GM12878 (cell line): ENCODE data around the gene B3GALNT1. TPM values are rescaled to one million over a fixed set of nuclear protein-coding genes. Genes with fewer than 3 reads are reported as not detected.

Experiments
- ATAC-seq: fragments of 200-7000 bp; cut with Tn5 transposase; 3 replicates; pipeline ENCODE4 v1.9.1; 2020; ENCODE audit warnings: mild to moderate bottlenecking, moderate library complexity
- BruUV-seq: library from RNA; stranded (reverse); fragments of 400-500 nt; replicated peaks from 2 replicates; lab custom pipeline; 2021; lab: Mats Ljungman, UMichigan
- CTCF ChIA-PET: fragments of 300-600 bp; sonication (Branson Sonifier 250); formaldehyde crosslinking; extraction: SDS; loops from one replicate; lab custom pipeline; 2021; ENCODE audit warnings: inconsistent platforms; lab: Yijun Ruan, JAX
- POLR2A ChIA-PET: fragments of 350-600 bp; formaldehyde crosslinking; extraction: SDS; loops from one replicate; lab custom pipeline; 2021; ENCODE audit warnings: inconsistent platforms; lab: Charles Lee
- RAD21 ChIA-PET: fragments of 300-600 bp; sonication (Branson Sonifier 250); formaldehyde crosslinking; loops from one replicate; lab custom pipeline; 2023; ENCODE audit warnings: antibody characterized with exemption; ENCODE audit not compliant: unreplicated experiment; lab: Charles Lee
- SMC1A ChIA-PET: fragments of 300-600 bp; sonication (Branson Sonifier 250); formaldehyde crosslinking; loops from one replicate; lab custom pipeline; 2023; ENCODE audit not compliant: unreplicated experiment, uncharacterized antibody; lab: Charles Lee
- DNase-seq: peaks from one replicate; pipeline ENCODE4 v3.0.0-alpha.2; 2011; ENCODE audit warnings: low read depth, low spot score
- FAIRE-seq: peaks from 3 replicates; lab custom pipeline; 2011; peaks lifted over from hg19 to GRCh38; lab: Jason Lieb, UNC
- H2AFZ ChIP-seq: 2 replicates; pipeline ENCODE4 v1.6.0; 2011; ENCODE audit warnings: low read depth, low read length, control low read depth; ENCODE audit not compliant: control insufficient read depth
- H3K27ac ChIP-seq: 2 replicates; pipeline ENCODE4 v1.5.1; 2011; ENCODE audit warnings: control low read depth; ENCODE audit not compliant: control insufficient read depth, insufficient read depth
- H3K27me3 ChIP-seq, 2 experiments: replicated peaks in 1 of 2; 2 replicates each; pipeline versions ENCODE4 v1.6.0 to v1.6.1; 2011; ENCODE audit warnings: low read length in 1 of 2; ENCODE audit not compliant: control insufficient read depth in 2 of 2, insufficient read depth in 2 of 2
- H3K36me3 ChIP-seq, 2 experiments: 2 replicates each; pipeline ENCODE4 v1.5.1; 2011; ENCODE audit warnings: low read length in 1 of 2; ENCODE audit not compliant: control insufficient read depth in 2 of 2, insufficient read depth in 2 of 2
- H3K4me1 ChIP-seq: 2 replicates; pipeline ENCODE4 v1.6.1; 2011; ENCODE audit warnings: mild to moderate bottlenecking, low read length, moderate library complexity, mixed read lengths; ENCODE audit not compliant: control insufficient read depth, insufficient read depth
- H3K4me2 ChIP-seq: 2 replicates; pipeline ENCODE4 v1.6.0; 2011; ENCODE audit warnings: control low read depth; ENCODE audit not compliant: control insufficient read depth, insufficient read depth
- H3K4me3 ChIP-seq: fragments of 200-600 bp; sonication (generic); 2 replicates; pipeline ENCODE4 v1.5.1; 2016
- H3K79me2 ChIP-seq: 2 replicates; pipeline ENCODE4 v1.6.0; 2011; ENCODE audit warnings: low read length; ENCODE audit not compliant: control insufficient read depth, insufficient read depth
- H3K9ac ChIP-seq: 2 replicates; pipeline ENCODE4 v1.8.0; 2011; ENCODE audit warnings: low read length, control low read depth, mixed read lengths; ENCODE audit not compliant: control insufficient read depth, insufficient read depth
- H3K9me3 ChIP-seq: replicated peaks from 3 replicates; pipeline ENCODE4 v1.5.1; 2011; ENCODE audit warnings: mild to moderate bottlenecking, low read length; ENCODE audit not compliant: control insufficient read depth, insufficient read depth
- H4K20me1 ChIP-seq: 2 replicates; pipeline ENCODE4 v1.6.0; 2011; ENCODE audit not compliant: control insufficient read depth, insufficient read depth
- POU2F2 ChIP-seq: IDR thresholded peaks from 3 replicates; pipeline ENCODE4 v1.6.1; 2011; ENCODE audit warnings: low read depth, mild to moderate bottlenecking, low read length, borderline replicate concordance
- WGBS: methylation state at CpG from one replicate; pipeline ENCODE4 v1.1.6; 2016; ENCODE audit warnings: low lambda C conversion rate; ENCODE audit not compliant: insufficient replicate concordance, insufficient coverage; ENCODE audit errors: missing lambda C conversion rate; 5-methylcytosine and 5-hydroxymethylcytosine counted together
- in situ Hi-C: fragments of 300-500 bp; cut with MboI; formaldehyde crosslinking; loops from 9 replicates; pipeline ENCODE4 v1.14.3; 2018; ENCODE audit warnings: mixed read lengths
- intact Hi-C: fragments of 100-400 bp; cut with micrococcal nuclease; formaldehyde crosslinking; loops from one replicate; pipeline ENCODE4 v1.14.2; 2022; ENCODE audit not compliant: unreplicated experiment
- polyA plus RNA-seq, 11 experiments: library from polyadenylated mRNA; depleted of rRNA in 4 of 11; unstranded in 6 of 11; stranded (reverse) in 5 of 11; fragments of >200 nt; fragmentation: Nextera tagmentation in 4 of 11; fragmentation: Illumina TruSeq in 1 of 11; extraction: Ambion mirVana in 4 of 11; extraction: Trizol in 1 of 11; gene quantifications; 1 replicate in 1 of 11; 2 replicates in 10 of 11; pipeline versions ENCODE4 v1.2.1 to v1.2.3, GENCODE V29; 2011 to 2016; ENCODE audit warnings: inconsistent platforms in 2 of 11, missing spikeins in 2 of 11, low read depth in 1 of 11
- total RNA-seq, 4 experiments: library from RNA; depleted of rRNA in 3 of 4; stranded (reverse); fragments of >200 nt in 3 of 4; fragmentation: Illumina TruSeq in 1 of 4; extraction: Trizol in 1 of 4; gene quantifications; 2 replicates each; pipeline versions ENCODE4 v1.2.1 to v1.2.3, GENCODE V29; 2013 to 2021
- TF ChIP-seq, protein P1 (sequence below): fragments of 450-650 bp; IDR thresholded peaks from 2 replicates; pipeline ENCODE4 v1.6.1; 2016; ENCODE audit warnings: mild to moderate bottlenecking, moderate library complexity, borderline replicate concordance

Gene B3GALNT1
- total and polyA plus RNA-seq, 10 of the 15 experiments (the other 5 are each of a cell fraction or from before 2014, with no cell fraction given): 0.04 to 0.95 (median 0.18) TPM; not detected in 3

DNA sequence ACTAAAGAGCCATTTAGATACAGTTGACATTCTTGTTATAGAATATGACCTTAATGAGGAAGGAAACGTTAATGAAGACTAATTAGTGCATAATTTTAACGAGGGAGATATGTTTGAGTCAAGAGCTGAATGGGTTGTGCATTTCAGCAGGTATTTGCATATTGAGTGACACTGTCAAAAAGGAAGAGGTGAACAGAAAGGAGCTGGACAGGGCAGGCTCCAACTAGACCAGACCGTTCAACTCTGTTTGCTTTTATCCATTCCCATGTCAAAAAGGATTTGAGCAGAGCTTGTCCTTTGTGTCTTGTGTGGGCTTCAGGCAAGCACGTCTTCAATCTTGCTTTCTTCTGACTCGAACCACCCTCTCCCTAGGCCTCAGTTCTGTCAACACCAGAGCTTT is 40.7 kb downstream of the B3GALNT1 start:
- DNase-seq (no peak), FAIRE-seq (no peak)
- POLR2A ChIA-PET: no interaction called here
- Histone ChIP-seq H3K79me2 (no peaks in the 10 kb centered on the region), H3K9ac (no peak overlapping the region), H3K36me3 (no peaks in the 10 kb centered on the region), H3K4me3 (no peak overlapping the region), H3K27me3 (no peaks in the 10 kb centered on the region), H4K20me1 (no peaks in the 10 kb centered on the region), H3K9me3 (no peaks in the 10 kb centered on the region), H3K4me1 (peaks cover 17% of the 10 kb centered on the region), H2AFZ (no peak overlapping the region), H3K4me2 (no peak overlapping the region)
- in situ Hi-C loops: no loop called here
- intact Hi-C loops: no loop called here
- RAD21 ChIA-PET: no interaction called here
- WGBS: 48% methylated on average over 5 of the region's 5 CpGs
- SMC1A ChIA-PET: interaction anchor here (0.8 kb wide), 1 partner anchor 10 kb away, joined by 3 read pairs; no protein-coding TSS in a partner anchor
- no TSS peak for BruUV-seq
- peak; percentile 37; the same call in 1 of the 3 replicates for TF ChIP-seq POU2F2
- TF ChIP-seq, protein P1, sequence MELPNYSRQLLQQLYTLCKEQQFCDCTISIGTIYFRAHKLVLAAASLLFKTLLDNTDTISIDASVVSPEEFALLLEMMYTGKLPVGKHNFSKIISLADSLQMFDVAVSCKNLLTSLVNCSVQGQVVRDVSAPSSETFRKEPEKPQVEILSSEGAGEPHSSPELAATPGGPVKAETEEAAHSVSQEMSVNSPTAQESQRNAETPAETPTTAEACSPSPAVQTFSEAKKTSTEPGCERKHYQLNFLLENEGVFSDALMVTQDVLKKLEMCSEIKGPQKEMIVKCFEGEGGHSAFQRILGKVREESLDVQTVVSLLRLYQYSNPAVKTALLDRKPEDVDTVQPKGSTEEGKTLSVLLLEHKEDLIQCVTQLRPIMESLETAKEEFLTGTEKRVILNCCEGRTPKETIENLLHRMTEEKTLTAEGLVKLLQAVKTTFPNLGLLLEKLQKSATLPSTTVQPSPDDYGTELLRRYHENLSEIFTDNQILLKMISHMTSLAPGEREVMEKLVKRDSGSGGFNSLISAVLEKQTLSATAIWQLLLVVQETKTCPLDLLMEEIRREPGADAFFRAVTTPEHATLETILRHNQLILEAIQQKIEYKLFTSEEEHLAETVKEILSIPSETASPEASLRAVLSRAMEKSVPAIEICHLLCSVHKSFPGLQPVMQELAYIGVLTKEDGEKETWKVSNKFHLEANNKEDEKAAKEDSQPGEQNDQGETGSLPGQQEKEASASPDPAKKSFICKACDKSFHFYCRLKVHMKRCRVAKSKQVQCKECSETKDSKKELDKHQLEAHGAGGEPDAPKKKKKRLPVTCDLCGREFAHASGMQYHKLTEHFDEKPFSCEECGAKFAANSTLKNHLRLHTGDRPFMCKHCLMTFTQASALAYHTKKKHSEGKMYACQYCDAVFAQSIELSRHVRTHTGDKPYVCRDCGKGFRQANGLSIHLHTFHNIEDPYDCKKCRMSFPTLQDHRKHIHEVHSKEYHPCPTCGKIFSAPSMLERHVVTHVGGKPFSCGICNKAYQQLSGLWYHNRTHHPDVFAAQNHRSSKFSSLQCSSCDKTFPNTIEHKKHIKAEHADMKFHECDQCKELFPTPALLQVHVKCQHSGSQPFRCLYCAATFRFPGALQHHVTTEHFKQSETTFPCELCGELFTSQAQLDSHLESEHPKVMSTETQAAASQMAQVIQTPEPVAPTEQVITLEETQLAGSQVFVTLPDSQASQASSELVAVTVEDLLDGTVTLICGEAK: no peak
- TF ChIP-seq, all 136 proteins: peak for 1
- H3K27ac ChIP-seq: no peak overlapping the region
- CTCF ChIA-PET: no interaction called here
- ATAC-seq: peak; percentile 26; the same call in 1 of the 3 replicates
